GM11168 (cell line): ENCODE data around the gene CCL11.

Source experiments
- in situ Hi-C: fragments of 300-500 bp; cut with MboI; formaldehyde crosslinking; loops from one replicate; pipeline ENCODE4 v1.12.0; 2022; ENCODE audit warnings: low sequenced_read_pairs; ENCODE audit not compliant: unreplicated experiment

Gene CCL11

GRCh38 chr17:34285286-34285792 is at the start of gene CCL11:
TSS of gene CCL11 (plus strand) at chr17:34285742. CDS start at chr17:34285809, 67 bp downstream.
- in situ Hi-C loops = no loop called here

- in situ Hi-C loops = no loop called here
These were observed 49.2 kb upstream of the CCL11 start for GRCh38 chr17:34236281-34236892.

- in situ Hi-C loops = no loop called here
These were observed 48.1 kb upstream of the CCL11 start for GRCh38 chr17:34237458-34237857.

DNA sequence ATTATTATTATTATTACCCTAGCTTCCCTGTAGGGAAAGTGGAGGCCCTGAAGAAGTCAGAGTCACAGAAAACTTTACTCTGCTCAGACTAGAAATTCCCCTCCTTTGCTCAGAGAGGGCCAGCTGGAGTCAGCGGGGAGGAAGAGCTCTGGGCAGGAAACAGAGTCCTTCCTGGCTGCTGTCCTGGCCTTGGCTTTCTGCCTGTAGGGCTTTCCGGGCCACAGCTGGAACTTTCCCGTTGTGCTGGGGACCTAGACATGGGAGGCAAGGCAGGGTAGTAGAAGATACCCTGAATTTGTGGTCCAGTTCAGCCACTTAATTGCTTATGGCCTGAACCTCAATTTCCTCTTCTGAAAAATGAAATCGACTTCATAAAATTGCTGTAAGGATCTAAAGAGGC is 44.5 kb upstream of the CCL11 start:
- in situ Hi-C loops = no loop called here

DNA sequence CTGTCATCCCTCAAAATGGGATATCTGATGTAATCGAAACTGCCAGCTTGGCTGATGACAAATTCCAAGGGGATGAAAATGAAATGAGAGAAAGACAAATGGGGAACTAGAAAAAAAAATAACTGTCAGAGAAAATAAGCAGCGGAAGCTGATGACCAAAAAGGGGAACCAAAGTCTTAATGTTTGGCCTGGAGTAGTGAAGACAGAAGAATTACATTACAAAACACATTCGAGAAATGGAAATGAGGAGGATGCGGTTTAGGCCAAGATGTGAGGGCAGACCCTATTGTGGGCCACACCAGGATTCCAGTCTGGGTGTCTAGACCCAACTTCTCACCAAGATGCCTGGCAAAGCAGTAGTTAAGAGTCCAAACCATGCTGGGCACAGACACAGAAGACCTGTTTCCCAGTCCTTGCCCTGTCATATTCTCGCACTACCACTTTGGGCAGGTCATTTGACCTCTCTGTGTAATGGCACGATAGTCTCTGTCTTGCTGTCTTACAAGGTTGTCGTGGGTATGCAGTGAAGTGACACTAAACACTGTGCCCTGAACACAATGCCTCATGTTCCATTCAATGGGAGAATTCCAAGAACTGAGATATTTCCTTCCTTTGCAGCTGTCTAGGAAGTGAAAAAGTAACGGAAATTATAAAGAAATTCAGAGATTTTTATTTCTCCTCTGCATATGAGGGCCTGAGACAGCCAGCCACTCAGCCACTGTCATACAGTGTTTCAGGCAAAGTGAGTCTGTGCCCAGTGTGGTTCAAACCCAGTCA is 42.8 kb upstream of the CCL11 start:
- in situ Hi-C loops = no loop called here

DNA sequence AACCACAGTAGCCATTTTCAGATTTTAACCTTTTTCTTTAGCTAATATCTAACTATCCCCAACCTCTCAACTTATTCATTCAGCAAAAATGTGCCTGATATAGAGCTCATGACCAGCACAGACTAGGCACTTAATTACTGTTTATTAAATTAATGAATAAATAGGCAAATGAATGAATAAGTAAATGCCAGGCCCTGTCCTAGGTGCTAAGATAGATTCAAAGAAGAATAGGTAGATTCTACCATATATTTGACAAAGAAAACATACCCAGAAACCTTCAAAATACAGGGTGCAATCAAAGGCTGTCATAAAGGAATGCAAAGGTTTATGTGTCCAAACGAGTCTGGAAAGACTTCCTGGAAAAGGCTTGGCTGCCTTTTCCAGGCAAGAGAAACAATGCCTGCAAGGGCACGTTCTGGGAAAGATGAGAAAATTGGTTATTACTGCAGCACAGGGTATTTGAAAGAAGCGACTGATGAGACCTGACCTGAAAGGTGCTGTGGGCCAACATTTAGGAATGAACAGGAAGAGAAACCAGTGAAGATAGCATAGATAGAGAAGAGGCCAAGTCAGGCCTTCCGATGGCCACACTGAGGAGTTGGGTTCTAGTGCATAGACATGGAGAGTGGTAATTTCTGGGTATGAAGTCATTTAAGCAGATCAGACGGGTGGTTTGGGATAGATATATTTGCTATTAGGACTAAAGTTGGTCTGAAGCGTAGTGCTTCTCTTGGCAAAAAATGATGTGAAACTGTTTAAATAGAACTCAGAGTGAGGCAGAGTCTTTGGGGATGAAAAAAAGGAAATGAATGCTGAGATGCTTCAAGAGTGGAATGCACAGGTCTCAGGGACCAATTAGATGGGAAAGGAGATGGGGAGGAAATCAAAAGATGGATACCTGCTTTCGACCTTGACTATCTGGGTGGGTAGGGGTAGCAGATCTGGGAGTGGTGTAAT is 41.9 kb upstream of the CCL11 start:
- in situ Hi-C loops = no loop called here

DNA sequence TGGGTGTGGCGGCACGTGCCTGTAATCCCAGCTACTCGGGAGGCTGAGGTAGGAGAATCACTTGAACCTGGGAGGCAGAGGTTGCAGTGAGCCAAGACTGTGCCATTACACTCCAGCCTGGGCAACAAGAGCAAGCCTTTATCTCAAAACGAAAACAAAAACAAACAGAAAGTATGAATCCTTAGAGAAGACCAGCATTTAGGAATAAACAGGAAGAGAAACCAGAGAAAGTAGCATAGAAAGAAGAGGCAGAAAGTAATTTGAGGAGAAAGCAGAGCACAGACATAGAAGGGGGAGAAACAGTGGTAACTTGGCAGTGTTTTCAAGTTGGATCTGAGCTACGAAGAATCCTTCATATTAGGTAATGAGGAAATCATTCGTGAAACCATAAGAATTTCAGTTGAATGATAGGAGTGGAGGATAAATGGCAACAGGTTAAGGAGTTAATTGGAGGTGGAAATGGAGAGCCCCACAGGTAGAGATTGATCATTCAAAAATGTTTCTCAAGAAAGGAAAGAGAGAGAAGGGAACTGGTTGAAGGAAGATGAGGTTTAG is 40.1 kb upstream of the CCL11 start:
- in situ Hi-C loops = no loop called here

DNA sequence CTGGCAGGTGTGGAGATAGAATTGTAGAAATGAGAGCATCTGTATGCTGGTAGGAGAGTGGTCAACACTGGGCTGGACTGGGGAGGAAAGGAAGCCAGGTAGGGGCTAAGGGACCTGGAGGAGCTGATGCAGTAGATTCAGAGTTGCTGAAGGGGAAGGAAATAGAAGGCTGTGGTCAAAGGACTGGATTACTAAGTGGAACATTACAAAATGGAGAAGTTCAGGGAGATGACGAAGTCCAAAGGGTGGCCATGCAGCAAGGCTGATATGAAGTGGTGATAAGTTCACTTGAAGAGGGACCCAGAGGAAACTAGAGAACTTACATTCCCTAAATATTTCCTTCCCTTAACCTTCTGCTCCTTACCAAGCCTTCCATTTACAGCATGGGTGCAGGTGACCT is 39.1 kb upstream of the CCL11 start:
- in situ Hi-C loops = no loop called here

GRCh38 chr17:34246881-34247280 is 38.7 kb upstream of the CCL11 start:
- in situ Hi-C loops = no loop called here

GRCh38 chr17:34248511-34249024 is 37.0 kb upstream of the CCL11 start:
- in situ Hi-C loops = no loop called here

GRCh38 chr17:34249061-34249460 is 36.5 kb upstream of the CCL11 start:
- in situ Hi-C loops = no loop called here

DNA sequence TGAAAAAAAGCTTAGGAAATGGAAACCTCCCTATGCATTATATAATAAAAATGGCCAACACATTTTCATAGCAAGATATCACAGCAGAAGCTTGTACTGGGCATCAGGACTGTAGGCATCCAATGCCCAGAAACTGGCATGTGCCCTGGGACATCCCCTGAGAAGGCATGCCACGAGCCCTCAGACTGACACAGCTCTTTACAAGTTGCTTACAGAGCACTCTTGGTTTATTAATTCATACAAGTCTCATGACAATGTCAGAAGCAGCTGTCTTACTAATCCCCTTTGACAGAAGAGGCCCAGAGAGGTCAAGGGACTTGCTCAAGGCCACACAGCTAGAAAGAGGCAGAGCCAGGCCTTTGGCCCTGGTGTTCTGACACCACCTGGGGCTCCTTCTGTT is 36.1 kb upstream of the CCL11 start:
- in situ Hi-C loops = no loop called here

DNA sequence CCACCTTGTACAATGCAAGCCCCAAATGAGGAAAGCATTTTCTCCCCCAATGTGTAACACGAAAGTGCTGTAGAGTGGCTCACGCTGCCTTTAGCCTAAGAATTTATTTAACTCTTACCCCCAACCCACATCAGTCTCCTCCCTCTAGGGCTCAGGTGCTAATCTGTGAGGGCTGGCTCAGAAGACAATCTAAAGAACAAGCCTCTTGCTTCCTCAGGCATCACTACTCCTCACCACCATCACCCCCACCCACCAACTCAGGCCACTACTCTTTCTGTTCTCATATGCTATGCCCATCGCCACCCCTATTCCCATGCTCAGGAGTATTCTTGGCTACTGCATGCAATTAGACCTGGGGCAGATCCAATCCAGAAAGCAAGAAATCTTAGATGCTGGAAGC is 34.4 kb upstream of the CCL11 start:
- in situ Hi-C loops = no loop called here

DNA sequence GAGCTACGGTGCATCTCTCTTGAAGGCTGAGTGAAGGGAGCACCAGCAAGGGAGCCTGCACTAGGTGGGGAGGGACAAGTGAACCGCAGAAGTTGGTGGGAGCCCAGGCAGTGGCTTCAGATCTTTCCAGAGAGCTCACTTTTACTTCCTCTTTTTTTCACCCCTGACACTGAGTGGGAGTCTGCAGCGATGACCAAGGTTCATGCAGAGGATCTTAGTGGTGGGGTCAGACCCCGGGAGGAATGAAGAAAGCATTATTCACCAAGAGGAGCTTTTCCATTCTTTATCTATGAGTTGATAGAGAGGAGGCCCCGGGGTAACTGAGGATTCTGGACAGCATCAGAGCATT is 33.5 kb upstream of the CCL11 start:
- in situ Hi-C loops = no loop called here

GRCh38 chr17:34252444-34253138 is 33.0 kb upstream of the CCL11 start:
- in situ Hi-C loops = no loop called here

- in situ Hi-C loops = no loop called here
These were observed 32.4 kb upstream of the CCL11 start for GRCh38 chr17:34253139-34253525.

DNA sequence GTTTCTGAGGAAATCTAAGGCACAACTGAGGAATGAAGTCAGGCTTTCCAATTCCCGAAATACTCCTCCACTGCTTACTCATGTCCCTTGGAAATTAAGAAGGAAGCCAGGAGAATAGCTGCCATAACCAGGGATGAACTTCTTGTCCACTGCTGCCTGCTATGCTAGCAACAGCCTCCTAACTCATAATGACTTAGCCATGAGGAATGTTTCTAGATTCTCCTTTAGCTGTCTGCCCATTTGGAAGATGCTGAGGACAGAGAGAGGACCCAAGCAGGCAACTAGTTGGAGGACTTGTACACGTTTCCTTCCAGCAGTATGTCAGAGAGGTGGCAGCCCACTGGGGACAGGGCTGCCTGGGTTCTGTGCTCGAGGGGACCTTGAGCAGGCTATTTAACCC is 31.4 kb upstream of the CCL11 start:
- in situ Hi-C loops = no loop called here

GRCh38 chr17:34254651-34255380 is 30.7 kb upstream of the CCL11 start, which contains the start of gene CCL2:
TSS of gene CCL2 (plus strand) at chr17:34255285. CDS start at chr17:34255350, 65 bp downstream.
- in situ Hi-C loops = no loop called here

- in situ Hi-C loops = no loop called here
These were observed 30.2 kb upstream of the CCL11 start for GRCh38 chr17:34255381-34255732.
